ENCODE results near the gene CAPN2. TPM values are rescaled to one million over a fixed set of nuclear protein-coding genes. Genes with fewer than 3 reads are reported as not detected.

CAPN2 gene
- total and polyA plus RNA-seq, 3 donors from 2014 or later = 99.0 to 179 (median 174) TPM

- no peak overlapping the region for H3K4me3 ChIP-seq
- H3K4me1 ChIP-seq = peaks cover 5% of the 10 kb centered on the region
- no peaks in the 10 kb centered on the region for H3K36me3 ChIP-seq (ENCODE audit: low read depth, missing control alignments)
- DNase-seq = no peak
- intact Hi-C loops (cut with DNase I; ENCODE audit: low total_unique reads) = no loop called here
- WGBS, 2 donors = 39 to 44% methylated on average over 4 of the region's 4 CpGs
- peak overlapping the region in 1 of 2 donors; percentile 55 for H3K27ac ChIP-seq
- H3K27me3 ChIP-seq = no peaks in the 10 kb centered on the region
- TF ChIP-seq CTCF (IDR thresholded peaks at IDR 0.05) (no peak), POLR2A (IDR thresholded peaks at IDR 0.05) (no peak)
- H3K9me3 ChIP-seq = no peaks in the 10 kb centered on the region
Observed at GRCh38 chr1:223819730-223820514, 107.6 kb downstream of the CAPN2 start.

DNA sequence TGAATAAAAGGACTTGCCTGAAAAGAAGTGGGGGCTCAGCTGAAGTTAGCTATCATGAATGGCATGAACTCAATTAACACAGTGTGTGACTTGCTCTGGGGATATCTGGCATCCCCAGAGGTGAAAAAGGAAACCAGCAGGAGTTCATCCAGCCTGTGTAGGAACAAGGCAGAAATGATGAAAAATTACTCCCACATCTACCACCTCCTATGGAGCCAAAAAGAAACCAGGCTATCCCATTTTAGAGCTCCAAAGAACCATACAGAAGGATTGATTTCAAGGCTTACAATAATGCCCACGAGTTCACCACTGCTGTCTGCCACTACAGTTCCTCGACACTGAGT, 108.1 kb downstream of the CAPN2 start:
- intact Hi-C loops (cut with DNase I; ENCODE audit: low total_unique reads) = no loop called here
- TF ChIP-seq CTCF (IDR thresholded peaks at IDR 0.05) (no peak), POLR2A (IDR thresholded peaks at IDR 0.05) (no peak)
- Histone ChIP-seq H3K27ac (peak overlapping the region in 1 of 2 donors; percentile 29), H3K27me3 (no peaks in the 10 kb centered on the region), H3K9me3 (no peaks in the 10 kb centered on the region), H3K36me3 (ENCODE audit: low read depth, missing control alignments) (no peaks in the 10 kb centered on the region), H3K4me1 (peaks cover under 1% of the 10 kb centered on the region), H3K4me3 (no peak overlapping the region)
- 81 to 87% methylated on average over 2 of the region's 2 CpGs for WGBS, 2 donors
- no peak for DNase-seq

- intact Hi-C loops (cut with DNase I; ENCODE audit: low total_unique reads) = no loop called here
- Histone ChIP-seq H3K36me3 (ENCODE audit: low read depth, missing control alignments) (no peaks in the 10 kb centered on the region), H3K4me3 (no peak overlapping the region), H3K9me3 (no peaks in the 10 kb centered on the region), H3K4me1 (no peaks in the 10 kb centered on the region), H3K27me3 (no peaks in the 10 kb centered on the region), H3K27ac (no peak overlapping the region)
- TF ChIP-seq POLR2A (IDR thresholded peaks at IDR 0.05) (no peak), CTCF (IDR thresholded peaks at IDR 0.05) (no peak)
- no peak for DNase-seq
- 75 to 81% methylated on average over 11 of the region's 11 CpGs for WGBS, 2 donors
Observed at GRCh38 chr1:223820971-223821370, 108.6 kb downstream of the CAPN2 start.

- Histone ChIP-seq H3K4me3 (no peak overlapping the region), H3K36me3 (ENCODE audit: low read depth, missing control alignments) (no peaks in the 10 kb centered on the region), H3K27me3 (no peaks in the 10 kb centered on the region), H3K4me1 (peaks cover 11% of the 10 kb centered on the region), H3K27ac (no peak overlapping the region), H3K9me3 (no peaks in the 10 kb centered on the region)
- intact Hi-C loops (cut with DNase I; ENCODE audit: low total_unique reads) = no loop called here
- TF ChIP-seq CTCF (IDR thresholded peaks at IDR 0.05) (no peak), POLR2A (IDR thresholded peaks at IDR 0.05) (no peak)
- 91 to 93% methylated on average over 9 of the region's 9 CpGs for WGBS, 2 donors
- DNase-seq = no peak
Observed at GRCh38 chr1:223824287-223824686, 111.9 kb downstream of the CAPN2 start.

- Histone ChIP-seq H3K9me3 (no peaks in the 10 kb centered on the region), H3K36me3 (ENCODE audit: low read depth, missing control alignments) (no peaks in the 10 kb centered on the region), H3K27ac (no peak overlapping the region), H3K27me3 (no peaks in the 10 kb centered on the region), H3K4me1 (peaks cover 11% of the 10 kb centered on the region), H3K4me3 (no peak overlapping the region)
- 72 to 91% methylated on average over 4 of the region's 4 CpGs for WGBS, 2 donors
- TF ChIP-seq CTCF (IDR thresholded peaks at IDR 0.05) = no peak
- intact Hi-C loops (cut with DNase I; ENCODE audit: low total_unique reads) = no loop called here
- DNase-seq = no peak
Observed at GRCh38 chr1:223824712-223825111, 112.4 kb downstream of the CAPN2 start.

Data from testis (tissue), 3 donors.